Stimulated activated CD8-positive, alpha-beta memory T cell treated with anti-CD3 and anti-CD28 coated beads, Interleukin-7, amount 100 ng/mL, for 4 hours (primary cell): Measurements from ENCODE around the gene HARS2.
"Not testable (repeated sequence)": the region's sequence is repeated elsewhere in the genome, so short reads cannot be mapped to it uniquely, and the experiment has no call there.

ENCODE experiments used
- DNase-seq, 2 donors: peaks; one replicate each; pipeline ENCODE4 v3.0.0-alpha.2; 2020; ENCODE audit warnings: low read depth in 2 of 2

Gene HARS2

GRCh38 chr5:140700177-140701144 lies 9.2 kb downstream of the HARS2 start, which contains the start of gene ZMAT2:
TSS of gene ZMAT2 (plus strand) at chr5:140700447. CDS start at chr5:140700461, 14 bp downstream.
- peak; percentile 90 to 93 for DNase-seq

- no peak for DNase-seq
Observed at GRCh38 chr5:140707812-140708211, 16.6 kb downstream of the HARS2 start.

GRCh38 chr5:140708787-140709186 lies 17.5 kb downstream of the HARS2 start:
- not testable (repeated sequence) for DNase-seq

GRCh38 chr5:140710899-140711552 lies 19.8 kb downstream of the HARS2 start:
- peak; percentile 80 to 91 for DNase-seq

GRCh38 chr5:140711794-140712193 lies 20.5 kb downstream of the HARS2 start:
- no peak for DNase-seq

GRCh38 chr5:140713562-140714094 lies 22.4 kb downstream of the HARS2 start:
- DNase-seq = no peak

GRCh38 chr5:140716238-140716637 lies 25.0 kb downstream of the HARS2 start:
- DNase-seq = not testable (repeated sequence)

GRCh38 chr5:140718266-140718592 lies 27.0 kb downstream of the HARS2 start:
- DNase-seq = no peak

GRCh38 chr5:140720738-140721137 lies 29.5 kb downstream of the HARS2 start:
- not testable (repeated sequence) for DNase-seq

- DNase-seq = not testable (repeated sequence)
Observed at GRCh38 chr5:140721395-140721794, 30.1 kb downstream of the HARS2 start.

GRCh38 chr5:140725799-140726471 lies 34.7 kb downstream of the HARS2 start:
- peak; percentile 50 to 60 for DNase-seq

- DNase-seq = no peak
Observed at GRCh38 chr5:140733098-140733497, 41.8 kb downstream of the HARS2 start.

GRCh38 chr5:140734354-140734753 lies 43.1 kb downstream of the HARS2 start:
- no peak for DNase-seq

- no peak for DNase-seq
Observed at GRCh38 chr5:140737486-140737885, 46.2 kb downstream of the HARS2 start.

GRCh38 chr5:140741967-140742366 lies 50.7 kb downstream of the HARS2 start:
- DNase-seq = no peak
